GM18499 (cell line): ENCODE results near the gene ACACA.

Experiments
- ATAC-seq: cut with Tn5 transposase; IDR thresholded peaks from one replicate; pipeline ENCODE4 v1.9.1; 2021; ENCODE audit warnings: moderate number of reproducible peaks; ENCODE audit not compliant: insufficient read depth, unreplicated experiment

Gene ACACA

DNA sequence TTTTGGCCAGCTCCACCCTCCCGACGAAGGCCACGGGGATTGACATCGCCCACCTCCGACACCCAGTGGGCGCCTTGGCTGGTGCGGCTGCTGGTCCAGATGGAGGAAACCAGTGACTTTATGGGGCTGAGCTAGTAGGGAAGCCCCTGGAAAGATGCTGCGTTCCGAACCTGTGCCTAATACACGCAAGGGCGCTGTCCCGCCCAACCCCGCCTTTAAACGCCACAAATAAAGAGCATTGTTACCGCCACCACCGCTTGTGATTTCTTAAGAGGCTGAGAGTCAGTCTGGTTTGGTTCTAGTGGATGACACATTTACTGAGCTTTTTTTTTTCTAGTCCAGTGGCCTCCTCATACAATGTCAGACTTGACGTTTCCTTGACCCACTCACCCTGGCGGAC is 350.0 kb downstream of the ACACA start:
- ATAC-seq: no peak

DNA sequence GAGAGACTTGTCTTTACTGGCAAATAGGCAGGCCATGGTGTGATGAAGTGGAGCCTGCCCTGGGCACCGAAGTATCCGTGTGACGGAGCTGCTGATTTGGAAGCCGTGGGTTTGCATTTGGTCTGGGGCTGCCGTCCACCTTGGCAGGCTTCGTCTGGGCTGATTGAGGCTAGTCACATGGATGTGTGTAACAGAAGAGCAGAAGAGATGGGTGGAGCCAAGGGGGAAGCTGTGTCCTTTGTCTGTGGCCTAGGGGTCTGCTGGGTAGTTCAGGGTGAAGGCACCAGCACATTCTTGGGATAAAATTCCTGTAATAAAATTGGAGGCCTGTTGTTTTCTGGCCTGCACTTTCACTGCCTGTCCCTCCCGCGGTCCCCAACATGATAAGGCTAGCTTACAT is 351.7 kb downstream of the ACACA start:
- no peak for ATAC-seq

DNA sequence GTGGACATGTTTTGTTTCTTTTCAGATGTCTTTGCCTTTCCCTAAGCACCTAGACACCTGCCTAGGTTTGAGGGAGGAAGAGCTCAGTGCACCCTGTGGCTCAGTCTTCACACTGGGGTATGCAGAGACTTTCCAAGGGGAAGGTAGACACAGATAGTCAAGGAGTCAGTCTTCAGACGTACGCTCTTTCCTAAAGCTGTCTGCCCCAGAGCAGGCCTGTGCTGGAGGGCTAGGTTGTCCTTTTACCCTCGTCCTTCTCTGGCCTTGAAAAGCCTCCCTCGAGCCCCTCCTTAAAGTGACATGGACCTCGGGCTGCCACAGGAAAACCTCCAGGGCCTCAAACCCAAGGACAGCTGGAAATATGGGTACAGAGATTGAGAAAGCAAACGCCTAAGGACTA is 354.2 kb downstream of the ACACA start:
- ATAC-seq: no peak

DNA sequence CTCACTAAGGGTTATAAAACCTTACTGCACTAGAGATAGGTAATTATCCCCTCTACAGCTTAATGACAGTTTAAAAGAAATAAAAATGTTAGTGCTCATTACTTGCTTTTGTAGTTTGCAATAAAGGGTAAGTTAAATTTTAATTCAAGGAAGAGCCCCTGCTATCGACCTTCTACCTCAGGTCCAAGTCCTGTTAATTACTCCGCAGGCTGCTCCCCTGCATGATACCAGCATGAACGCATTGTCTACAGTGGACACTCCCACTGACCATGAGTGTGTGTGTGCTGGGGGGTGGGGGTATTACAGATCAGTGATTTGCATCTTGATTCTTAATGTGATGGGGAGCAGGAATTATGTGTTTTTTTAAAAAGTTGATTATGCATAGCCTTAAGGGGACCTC is 354.8 kb downstream of the ACACA start:
- ATAC-seq: no peak

DNA sequence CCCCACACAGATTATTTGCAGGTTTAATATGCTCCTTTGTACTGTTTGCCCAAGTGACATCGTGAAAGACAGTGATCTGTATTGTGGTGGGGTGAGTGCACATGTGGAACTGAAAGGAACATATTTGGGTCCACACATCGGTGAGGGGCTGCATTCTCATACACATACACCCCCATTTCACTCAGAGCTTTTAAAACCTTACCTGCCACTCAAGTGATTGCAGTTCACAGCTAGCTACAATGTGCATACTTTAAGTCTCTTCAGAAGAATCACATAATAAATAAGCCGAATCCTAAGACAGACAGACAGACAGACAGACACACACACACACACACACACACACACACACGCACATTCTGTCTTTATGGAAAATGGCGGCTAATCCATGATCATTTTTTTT is 355.3 kb downstream of the ACACA start:
- ATAC-seq: no peak

DNA sequence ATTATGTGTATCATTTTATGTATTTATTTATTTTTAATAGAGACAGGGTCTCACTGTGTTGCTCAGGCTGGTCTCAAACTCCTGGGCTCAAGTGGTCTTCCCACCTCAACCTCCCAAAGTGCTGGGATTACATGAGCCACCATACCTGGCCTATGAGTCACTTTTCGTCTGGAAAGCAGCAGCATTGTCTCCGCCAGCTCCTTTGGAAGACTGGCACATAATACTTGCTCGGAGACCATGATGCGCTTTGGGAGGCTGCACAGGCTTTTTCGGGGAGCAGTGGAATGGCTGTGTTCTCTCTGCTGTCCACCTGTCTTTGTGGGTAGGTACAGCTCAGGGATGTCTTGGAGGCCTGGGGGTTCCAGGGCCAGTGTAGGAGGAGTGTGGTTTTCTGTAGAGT is 355.7 kb downstream of the ACACA start:
- no peak for ATAC-seq

DNA sequence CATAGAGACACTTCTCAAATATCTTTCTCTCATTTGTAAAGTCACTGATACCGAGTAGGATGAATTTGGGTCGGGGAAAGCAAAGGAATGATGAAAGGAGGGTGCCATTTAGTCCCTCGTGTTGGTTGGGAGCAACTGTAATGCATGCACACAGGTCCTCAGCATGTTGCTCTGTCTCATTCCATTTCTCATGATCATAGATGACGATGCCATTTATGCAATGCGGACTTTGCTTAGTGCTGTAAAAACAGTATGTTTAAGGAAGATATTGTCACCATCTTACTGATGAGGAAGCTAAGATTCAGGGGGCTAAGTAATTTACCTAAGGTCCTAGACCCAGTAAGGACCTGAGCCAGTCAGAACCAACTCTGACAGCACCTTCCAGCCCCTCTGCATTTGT is 357.8 kb downstream of the ACACA start:
- ATAC-seq: no peak

DNA sequence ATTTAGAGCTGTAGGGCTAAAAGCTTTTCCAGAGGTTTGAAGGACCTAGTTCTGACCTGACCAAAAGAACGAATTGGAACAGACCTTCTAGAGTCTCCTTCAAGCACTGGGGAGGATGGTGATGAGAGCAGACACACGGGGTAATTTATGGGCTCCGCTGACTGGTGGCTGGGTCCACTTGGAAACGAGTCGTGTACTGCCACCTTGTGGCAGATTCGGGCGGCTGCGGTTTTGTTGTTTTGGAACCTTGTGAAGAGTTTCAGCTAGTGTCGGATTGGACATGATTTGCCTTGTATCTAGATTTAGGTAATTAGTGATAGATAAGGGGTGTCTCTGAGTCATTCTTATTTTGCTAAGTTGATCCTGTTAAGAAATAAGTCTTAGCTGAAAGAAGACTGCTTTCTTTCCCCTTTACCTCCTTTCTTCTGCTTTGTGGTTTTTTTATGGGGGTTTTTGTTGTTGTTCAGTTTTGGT is 359.0 kb downstream of the ACACA start:
- no peak for ATAC-seq

DNA sequence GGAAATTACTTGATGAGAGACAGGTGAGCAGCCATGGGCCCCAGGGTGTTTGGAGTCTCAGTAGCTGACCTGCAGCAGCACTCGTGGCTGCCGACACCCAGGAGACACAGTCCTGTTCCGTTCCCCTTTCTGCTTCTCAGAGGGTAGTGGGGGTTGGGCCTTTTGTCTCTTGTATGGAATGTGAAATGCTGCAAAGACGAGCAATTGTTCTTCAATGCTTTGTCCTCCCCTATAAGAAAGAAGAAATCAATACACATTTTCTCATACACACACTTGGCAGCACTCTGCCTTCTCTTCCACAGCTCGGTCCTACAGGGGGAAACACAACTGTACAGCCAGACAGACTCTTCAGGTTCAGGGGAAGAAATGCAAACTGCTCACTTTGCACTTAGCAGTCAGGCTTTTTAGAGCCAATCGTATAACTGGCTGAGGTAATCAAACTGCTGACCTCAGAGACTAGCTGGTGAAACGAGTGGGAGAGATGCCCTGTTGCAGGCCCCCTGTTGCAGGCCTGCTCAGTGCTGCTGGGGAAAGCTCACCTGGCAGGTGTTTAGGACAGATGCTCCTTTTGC is 361.2 kb downstream of the ACACA start:
- ATAC-seq: no peak

DNA sequence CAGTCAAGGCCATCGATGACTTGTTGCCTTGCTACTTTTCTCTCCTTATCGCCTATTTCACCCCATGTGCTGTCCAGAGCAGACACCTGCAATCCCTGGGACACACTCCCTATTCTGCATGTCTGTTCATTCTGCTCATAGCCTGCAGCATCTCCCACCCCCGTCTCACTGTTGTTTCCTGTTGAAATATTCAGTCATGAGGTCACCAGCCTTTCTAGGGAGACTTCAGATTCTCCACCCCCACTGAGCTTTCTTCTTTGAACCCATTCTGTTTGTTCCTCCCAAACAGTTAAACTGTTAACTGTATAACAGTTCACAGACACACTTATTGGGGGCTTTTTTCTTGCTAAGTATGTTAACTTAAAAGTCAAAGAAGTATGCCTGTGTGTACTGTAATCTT is 363.4 kb downstream of the ACACA start:
- ATAC-seq: no peak

DNA sequence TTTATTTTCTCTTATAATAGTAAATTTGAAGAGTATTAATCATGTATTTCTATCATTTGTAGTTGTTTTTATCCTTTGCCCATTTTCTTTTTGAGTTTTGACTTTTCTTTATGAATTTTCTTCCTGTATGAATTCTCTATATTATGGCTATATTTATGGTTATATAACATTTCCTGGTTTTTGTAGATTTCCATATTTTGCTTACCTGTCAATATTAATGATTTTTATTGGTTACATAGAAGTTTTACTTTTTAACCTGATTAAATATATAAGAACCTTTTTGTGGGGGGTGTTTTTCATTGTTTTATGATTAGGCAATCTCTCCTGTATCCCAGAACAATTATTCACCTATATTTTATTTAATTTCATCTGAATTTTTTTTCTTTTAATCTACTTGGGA is 364.7 kb downstream of the ACACA start:
- ATAC-seq: no peak

DNA sequence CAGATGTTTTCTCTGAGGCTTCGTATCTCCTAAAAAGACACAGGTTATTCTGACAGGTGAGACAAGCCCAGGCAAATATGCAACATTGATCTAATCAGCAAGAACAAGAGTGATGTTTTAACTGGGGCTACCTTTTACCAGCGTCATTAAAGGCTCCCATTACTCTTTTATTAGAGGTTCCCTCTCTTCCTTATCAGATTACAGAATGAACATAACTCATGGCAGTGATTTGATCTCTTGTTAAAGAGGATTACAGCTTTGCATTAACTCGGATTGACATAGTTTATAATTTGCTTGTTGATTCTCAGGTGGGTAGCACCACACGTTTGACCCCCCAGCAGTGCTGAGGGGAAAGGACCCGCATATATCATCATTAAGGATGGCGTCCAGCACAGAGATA is 367.4 kb downstream of the ACACA start:
- no peak for ATAC-seq

DNA sequence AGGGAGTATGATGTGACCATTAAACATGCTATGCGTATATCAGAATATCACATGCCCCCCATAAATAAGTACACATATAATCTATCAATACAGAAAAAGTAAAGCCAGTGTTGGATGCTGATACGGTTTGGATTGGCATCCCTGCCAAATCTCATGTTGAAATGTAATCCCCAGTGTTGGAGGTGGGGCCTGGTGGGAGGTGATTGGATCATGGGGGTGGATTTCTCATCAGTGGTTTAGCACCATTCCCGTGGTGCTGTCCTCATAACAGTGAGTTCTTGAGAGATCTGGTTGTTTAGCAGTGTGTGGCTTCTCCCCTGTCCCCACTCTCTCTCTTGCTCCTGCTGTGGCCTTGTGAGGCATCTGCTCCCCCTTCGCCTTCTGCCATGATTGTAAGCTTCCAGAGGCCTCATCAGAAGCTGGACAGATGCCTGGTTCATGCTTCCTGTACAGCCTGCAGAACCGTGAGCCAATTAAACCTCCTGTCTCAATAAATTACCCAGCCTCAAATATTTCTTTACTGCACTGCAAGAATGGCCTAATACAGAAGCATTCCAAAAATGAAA is 369.0 kb downstream of the ACACA start:
- ATAC-seq: no peak
